Measurements from ENCODE around the gene FKTN. TPM values are rescaled to one million over a fixed set of nuclear protein-coding genes. Genes with fewer than 3 reads are reported as not detected.

Gene FKTN
- total RNA-seq, 1 experiment from 2014 or later = 17.3 TPM

DNA sequence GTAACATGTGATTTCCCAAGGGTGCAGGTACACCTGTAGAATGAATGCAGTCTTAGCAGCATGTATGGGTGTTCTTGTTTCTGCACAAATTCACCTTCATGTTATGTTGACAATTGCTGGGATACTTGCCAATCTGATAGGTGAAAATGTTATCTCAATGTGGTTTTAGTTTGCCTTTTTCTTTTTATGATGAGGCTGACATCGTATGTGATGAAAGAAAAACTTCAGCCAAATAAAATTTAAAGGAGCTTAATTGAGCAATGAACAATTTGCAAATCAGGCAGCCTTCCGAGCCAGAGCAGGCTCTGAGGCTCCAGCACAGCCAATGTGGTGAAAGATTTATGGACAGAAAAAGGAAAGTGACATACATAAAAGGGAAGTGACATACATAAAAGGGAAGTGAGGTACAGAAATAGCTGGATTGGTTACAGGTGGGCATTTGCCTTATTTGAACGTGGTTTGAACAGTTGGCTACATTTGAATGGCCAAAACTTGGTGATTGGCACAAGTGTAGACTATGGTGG, 114.8 kb downstream of the FKTN start (continued):
- TF ChIP-seq POLR2A (IDR thresholded peaks at IDR 0.05; ENCODE audit: borderline replicate concordance, extremely low read depth, insufficient read depth, insufficient read length) (no peak), ZNF274 (IDR thresholded peaks at IDR 0.05; ENCODE audit: low read depth, low read length) (no peak), SP1 (IDR thresholded peaks at IDR 0.05; ENCODE audit: low read depth) (no peak), EZH2 (IDR thresholded peaks at IDR 0.05) (no peak), CEBPB (IDR thresholded peaks at IDR 0.05; ENCODE audit: low read depth) (no peak)

- no peak overlapping the region for H3K4me2 ChIP-seq (ENCODE audit: low read length)
- no TSS peak for BruUV-seq (replicated peaks)
- ATAC-seq (no peak), DNase-seq (ENCODE audit: low read depth, low spot score) (no peak)
- no peaks in the 10 kb centered on the region for H3K79me2 ChIP-seq (ENCODE audit: insufficient read depth, low read length)
- no peak overlapping the region for H3K9ac ChIP-seq (ENCODE audit: low read length)
- H3K27ac ChIP-seq (ENCODE audit: low read depth, low read length) = no peak overlapping the region
- H3K4me3 ChIP-seq (replicated peaks in 1 of 2; ENCODE audit: low read depth in 1 of 2, low read length in 2 of 2) = no peak overlapping the region
- no peaks in the 10 kb centered on the region for H3K4me1 ChIP-seq (ENCODE audit: control insufficient read depth in 1 of 2, insufficient read depth in 2 of 2, low read length in 2 of 2)
- no peaks in the 10 kb centered on the region for H3K9me2 ChIP-seq (ENCODE audit: insufficient read depth)
- H4K20me1 ChIP-seq (ENCODE audit: insufficient read depth) = no peaks in the 10 kb centered on the region
- no peaks in the 10 kb centered on the region for H3K36me3 ChIP-seq (ENCODE audit: control insufficient read depth in 1 of 2, insufficient read depth in 2 of 2, low read length in 2 of 2)
- no peaks in the 10 kb centered on the region for H3K27me3 ChIP-seq (ENCODE audit: insufficient read depth, low read length)
- ChIA-PET POLR2A (no interaction called here), CTCF (no interaction called here), RAD21 (ENCODE audit: low non-redundant PET in 1 of 2, low total read pairs in 2 of 2, uncharacterized antibody in 2 of 2, unreplicated experiment in 2 of 2) (no interaction called here)
- no peaks in the 10 kb centered on the region for H3K9me3 ChIP-seq (ENCODE audit: control insufficient read depth in 1 of 2, insufficient read depth in 1 of 2, low read depth in 1 of 2, low read length in 2 of 2)
- TF ChIP-seq EGR1 (IDR thresholded peaks at IDR 0.05; ENCODE audit: low read depth) (no peak), REST (IDR thresholded peaks at IDR 0.05; ENCODE audit: low read depth) (no peak), SRF (IDR thresholded peaks at IDR 0.05; ENCODE audit: low read depth) (no peak), MAX (IDR thresholded peaks at IDR 0.05) (no peak)
- intact Hi-C loops (cut with micrococcal nuclease) = no loop called here
- H2AFZ ChIP-seq (ENCODE audit: low read depth, low read length, poor library complexity, severe bottlenecking) = no peak overlapping the region
Observed at GRCh38 chr9:105673850-105674387, 116.0 kb downstream of the FKTN start.
